ENCODE data around the gene SEC23B. TPM values are rescaled to one million over a fixed set of nuclear protein-coding genes. Genes with fewer than 3 reads are reported as not detected.

The SEC23B gene
- total RNA-seq, 1 experiment from 2014 or later = 67.1 TPM

DNA sequence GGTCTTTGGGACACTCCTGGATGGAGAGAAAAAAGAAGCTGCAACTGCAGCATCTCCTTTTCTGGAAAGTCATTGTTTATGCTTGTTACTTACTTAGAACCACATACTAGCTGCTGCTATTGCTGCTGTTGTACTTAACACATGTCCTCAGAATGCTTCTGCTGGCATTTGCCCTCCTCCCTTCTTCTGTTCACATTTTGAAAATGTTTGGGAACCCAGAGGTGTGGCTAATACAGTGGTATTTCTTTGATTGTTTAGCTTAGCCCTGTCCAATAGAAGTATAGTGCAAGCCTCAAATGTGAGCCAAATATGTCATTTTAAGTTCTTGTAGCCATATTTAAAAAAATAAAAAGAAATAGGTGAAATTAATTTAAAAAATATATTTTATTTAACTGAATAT lies 88.5 kb downstream of the SEC23B start (continued):
- TF ChIP-seq, protein P1, sequence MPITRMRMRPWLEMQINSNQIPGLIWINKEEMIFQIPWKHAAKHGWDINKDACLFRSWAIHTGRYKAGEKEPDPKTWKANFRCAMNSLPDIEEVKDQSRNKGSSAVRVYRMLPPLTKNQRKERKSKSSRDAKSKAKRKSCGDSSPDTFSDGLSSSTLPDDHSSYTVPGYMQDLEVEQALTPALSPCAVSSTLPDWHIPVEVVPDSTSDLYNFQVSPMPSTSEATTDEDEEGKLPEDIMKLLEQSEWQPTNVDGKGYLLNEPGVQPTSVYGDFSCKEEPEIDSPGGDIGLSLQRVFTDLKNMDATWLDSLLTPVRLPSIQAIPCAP (CRISPR knock-in tag; IDR thresholded peaks at IDR 0.05) = no peak
- TF ChIP-seq, protein P2, sequence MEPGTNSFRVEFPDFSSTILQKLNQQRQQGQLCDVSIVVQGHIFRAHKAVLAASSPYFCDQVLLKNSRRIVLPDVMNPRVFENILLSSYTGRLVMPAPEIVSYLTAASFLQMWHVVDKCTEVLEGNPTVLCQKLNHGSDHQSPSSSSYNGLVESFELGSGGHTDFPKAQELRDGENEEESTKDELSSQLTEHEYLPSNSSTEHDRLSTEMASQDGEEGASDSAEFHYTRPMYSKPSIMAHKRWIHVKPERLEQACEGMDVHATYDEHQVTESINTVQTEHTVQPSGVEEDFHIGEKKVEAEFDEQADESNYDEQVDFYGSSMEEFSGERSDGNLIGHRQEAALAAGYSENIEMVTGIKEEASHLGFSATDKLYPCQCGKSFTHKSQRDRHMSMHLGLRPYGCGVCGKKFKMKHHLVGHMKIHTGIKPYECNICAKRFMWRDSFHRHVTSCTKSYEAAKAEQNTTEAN (CRISPR knock-in tag; IDR thresholded peaks at IDR 0.05) = no peak
- TF ChIP-seq, protein P3, sequence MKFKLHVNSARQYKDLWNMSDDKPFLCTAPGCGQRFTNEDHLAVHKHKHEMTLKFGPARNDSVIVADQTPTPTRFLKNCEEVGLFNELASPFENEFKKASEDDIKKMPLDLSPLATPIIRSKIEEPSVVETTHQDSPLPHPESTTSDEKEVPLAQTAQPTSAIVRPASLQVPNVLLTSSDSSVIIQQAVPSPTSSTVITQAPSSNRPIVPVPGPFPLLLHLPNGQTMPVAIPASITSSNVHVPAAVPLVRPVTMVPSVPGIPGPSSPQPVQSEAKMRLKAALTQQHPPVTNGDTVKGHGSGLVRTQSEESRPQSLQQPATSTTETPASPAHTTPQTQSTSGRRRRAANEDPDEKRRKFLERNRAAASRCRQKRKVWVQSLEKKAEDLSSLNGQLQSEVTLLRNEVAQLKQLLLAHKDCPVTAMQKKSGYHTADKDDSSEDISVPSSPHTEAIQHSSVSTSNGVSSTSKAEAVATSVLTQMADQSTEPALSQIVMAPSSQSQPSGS (CRISPR knock-in tag; IDR thresholded peaks at IDR 0.05; ENCODE audit: borderline replicate concordance, low read depth) = no peak

DNA sequence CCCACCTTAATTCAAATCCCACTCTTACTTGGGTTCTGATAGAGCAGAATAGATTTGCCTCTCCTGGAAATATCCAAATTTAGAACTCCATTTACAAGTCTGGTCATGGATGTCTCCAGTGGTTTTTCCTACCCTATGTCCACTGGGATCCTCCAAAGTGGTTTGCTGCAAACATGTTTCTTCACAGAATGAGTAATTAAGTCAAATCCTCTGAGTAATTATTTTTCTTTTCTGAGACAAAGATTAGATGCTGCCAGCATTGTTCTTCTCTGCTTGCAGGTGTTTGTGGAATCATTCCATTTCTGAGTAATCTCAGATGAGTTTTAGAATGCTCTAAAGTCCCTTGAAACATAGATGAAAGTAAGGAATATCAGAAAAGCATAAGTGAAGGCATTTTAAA lies 102.0 kb downstream of the SEC23B start:
- CTCF ChIA-PET = no interaction called here
- peaks cover 13% of the 10 kb centered on the region for H3K4me1 Mint-ChIP-seq
- H3K9me3 Mint-ChIP-seq = no peaks in the 10 kb centered on the region
- POLR2A ChIA-PET = no interaction called here
- H3K27ac Mint-ChIP-seq = no peak overlapping the region
- DNase-seq (ENCODE audit: low spot score) (no peak), ATAC-seq (no peak)
- TF ChIP-seq OVOL2 (CRISPR knock-in tag; IDR thresholded peaks at IDR 0.05; ENCODE audit: borderline replicate concordance) (no peak), HMGA2 (CRISPR knock-in tag; IDR thresholded peaks at IDR 0.05) (no peak), ZNF317 (CRISPR knock-in tag; IDR thresholded peaks at IDR 0.05; ENCODE audit: borderline replicate concordance, low read depth) (no peak), NFYB (CRISPR knock-in tag; conservative IDR thresholded peaks at IDR 0.05; ENCODE audit: low read depth) (no peak)
- TF ChIP-seq, protein P4, sequence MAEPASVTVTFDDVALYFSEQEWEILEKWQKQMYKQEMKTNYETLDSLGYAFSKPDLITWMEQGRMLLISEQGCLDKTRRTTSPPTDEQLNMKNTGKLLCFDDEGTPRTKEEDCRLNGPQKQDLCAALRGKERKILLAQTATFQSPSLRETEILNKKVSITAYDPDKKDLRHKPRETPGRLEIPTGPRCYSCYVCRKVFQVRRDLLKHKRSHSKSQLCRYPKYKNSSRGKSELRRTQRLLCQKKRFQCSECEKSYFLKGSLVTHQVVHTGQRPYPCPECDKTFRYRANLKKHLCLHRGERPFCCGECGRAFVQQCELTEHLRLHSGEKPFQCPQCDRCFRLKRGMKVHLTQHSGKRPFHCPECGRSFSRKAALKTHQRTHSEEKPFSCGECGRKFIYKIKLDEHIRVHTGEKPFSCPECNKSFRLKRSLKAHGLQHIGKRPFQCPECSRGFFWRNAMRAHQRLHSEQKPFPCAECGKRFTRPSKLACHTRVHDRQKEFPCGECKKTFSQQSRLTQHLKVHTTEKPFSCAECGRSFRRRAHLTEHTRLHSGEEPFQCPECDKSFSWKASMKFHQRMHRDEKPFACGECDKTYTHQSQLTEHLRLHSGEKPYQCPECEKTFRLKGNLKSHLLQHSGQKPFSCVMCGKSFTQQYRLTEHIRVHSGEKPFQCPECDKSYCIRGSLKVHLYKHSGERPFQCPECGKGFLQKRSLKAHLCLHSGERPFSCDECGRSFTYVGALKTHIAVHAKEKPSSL (CRISPR knock-in tag; conservative IDR thresholded peaks at IDR 0.05) = no peak
- peaks cover 4% of the 10 kb centered on the region; the same call in 1 of the 2 replicates for H3K36me3 Mint-ChIP-seq
- H3K4me3 Mint-ChIP-seq = no peak overlapping the region
- no peaks in the 10 kb centered on the region for H3K27me3 Mint-ChIP-seq (ENCODE audit: low read depth)

Small RNA genes within 50 kb of the gene (microRNA-seq; reads per million reads assigned to microRNA genes)
- 1.7 reads per million for gene MIR3192 (ENCODE audit: borderline number of aligned reads)

Other genes with a start within 250 kb of the SEC23B start
- gene ZNF133, start 219.4 kb upstream of the SEC23B start, total RNA-seq (2021) = 13.9 to 16.2 TPM (median 14.7 TPM) in 3 replicates
- gene DZANK1, start 40.9 kb upstream of the SEC23B start, total RNA-seq (2021) = 6.1 to 8.2 TPM (median 7.7 TPM) in 3 replicates
- 11.7 to 12.8 TPM (median 12.7 TPM) in 3 replicates for gene POLR3F, start 40.5 kb upstream of the SEC23B start, total RNA-seq (2021)
- gene RBBP9, start 10.7 kb upstream of the SEC23B start, total RNA-seq (2021) = 10.4 to 12.2 TPM (median 12.1 TPM) in 3 replicates
- 71.9 to 78.1 TPM (median 77.4 TPM) in 3 replicates for gene SMIM26, start 59.5 kb downstream of the SEC23B start, total RNA-seq (2021)
- gene DTD1, start 80.1 kb downstream of the SEC23B start, total RNA-seq (2021) = 69.8 to 71.1 TPM (median 70.1 TPM) in 3 replicates

All from WTC11 (cell line).